HCT116 (cell line): ENCODE results near the gene CARD9. TPM values are rescaled to one million over a fixed set of nuclear protein-coding genes. Genes with fewer than 3 reads are reported as not detected.

Experiments
- ATAC-seq: fragments of 200-7000 bp; cut with Tn5 transposase; 2 replicates; pipeline ENCODE4 v1.9.1; 2020; ENCODE audit warnings: mild to moderate bottlenecking, moderate library complexity
- BruUV-seq: library from RNA; stranded (reverse); fragments of 400-500 nt; replicated peaks from 2 replicates; lab custom pipeline; 2021; lab: Mats Ljungman, UMichigan
- CTCF ChIA-PET: fragments of 300-600 bp; sonication (Branson Sonifier 250); formaldehyde crosslinking; loops from one replicate; lab custom pipeline; 2021; ENCODE audit warnings: antibody characterized with exemption; lab: Charles Lee
- POLR2A ChIA-PET: fragments of 300-600, 350-600 bp; sonication (Branson Sonifier 250); formaldehyde crosslinking; loops from one replicate; lab custom pipeline; 2021; ENCODE audit warnings: antibody characterized with exemption; lab: Charles Lee
- RAD21 ChIA-PET, 2 experiments: fragments of 300-600 bp; sonication (Branson Sonifier 250); formaldehyde crosslinking; loops; one replicate each; lab custom pipeline; 2023; ENCODE audit warnings: low total read pairs in 2 of 2; ENCODE audit not compliant: uncharacterized antibody in 2 of 2, unreplicated experiment in 2 of 2, low non-redundant PET in 1 of 2; lab: Charles Lee
- DNase-seq: peaks from one replicate; pipeline ENCODE4 v3.0.0-alpha.2; 2010; ENCODE audit warnings: low read depth, low spot score
- H2AFZ ChIP-seq: fragments of 200-600 bp; shearing (Covaris generic), sonication (generic); 2 replicates; pipeline ENCODE4 v1.6.1; 2017; ENCODE audit warnings: low read depth, mixed run types, mixed read lengths, antibody characterized with exemption, low read length; ENCODE audit not compliant: poor library complexity, severe bottlenecking
- H3K27ac ChIP-seq: 2 replicates; pipeline ENCODE4 v1.5.1; 2012; ENCODE audit warnings: low read depth, low read length
- H3K27me3 ChIP-seq: fragments of 200-600 bp; sonication (generic); 2 replicates; pipeline ENCODE4 v1.6.1; 2016; ENCODE audit warnings: mixed run types, low read length, mixed read lengths; ENCODE audit not compliant: insufficient read depth
- H3K36me3 ChIP-seq, 2 experiments: fragments of 200-500 bp in 1 of 2; fragments of 200-600 bp in 1 of 2; sonication (Bioruptor generic) in 1 of 2; sonication (generic) in 1 of 2; 2 replicates each; pipeline versions ENCODE4 v1.5.1 to v1.6.1; 2014 to 2016; ENCODE audit warnings: low read length in 2 of 2, inconsistent platforms in 1 of 2, mixed read lengths in 1 of 2, mixed run types in 1 of 2; ENCODE audit not compliant: insufficient read depth in 2 of 2, control insufficient read depth in 1 of 2
- H3K4me1 ChIP-seq, 2 experiments: fragments of 200-600 bp in 1 of 2; sonication (generic) in 1 of 2; 2 replicates each; pipeline versions ENCODE4 v1.5.1 to v1.6.1; 2012 to 2017; ENCODE audit warnings: low read length in 2 of 2, inconsistent platforms in 1 of 2, mild to moderate bottlenecking in 1 of 2, mixed read lengths in 1 of 2, mixed run types in 1 of 2, moderate library complexity in 1 of 2; ENCODE audit not compliant: insufficient read depth in 2 of 2, control insufficient read depth in 1 of 2
- H3K4me2 ChIP-seq: fragments of 200-600 bp; sonication (generic); 2 replicates; pipeline ENCODE4 v1.6.1; 2017; ENCODE audit warnings: mixed run types, low read length, mixed read lengths
- H3K4me3 ChIP-seq, 2 experiments: fragments of 200-600 bp in 1 of 2; sonication (generic) in 1 of 2; replicated peaks in 1 of 2; 2 replicates each; pipeline ENCODE4 v1.5.1; 2011 to 2016; ENCODE audit warnings: low read length in 2 of 2, control low read depth in 1 of 2, low read depth in 1 of 2, mild to moderate bottlenecking in 1 of 2, mixed read lengths in 1 of 2, mixed run types in 1 of 2
- H3K79me2 ChIP-seq: fragments of 200-600 bp; sonication (generic); 2 replicates; pipeline ENCODE4 v1.6.1; 2017; ENCODE audit warnings: mild to moderate bottlenecking, mixed run types, low read length, moderate library complexity, mixed read lengths; ENCODE audit not compliant: insufficient read depth
- H3K9ac ChIP-seq: fragments of 200-600 bp; sonication (generic); 2 replicates; pipeline ENCODE4 v1.6.1; 2016; ENCODE audit warnings: low read length, mixed read lengths
- H3K9me2 ChIP-seq: fragments of 200-600 bp; sonication (generic), shearing (Covaris generic); 2 replicates; pipeline ENCODE4 v1.6.1; 2017; ENCODE audit warnings: mixed run types, mild to moderate bottlenecking, moderate library complexity; ENCODE audit not compliant: insufficient read depth
- H3K9me3 ChIP-seq, 2 experiments: fragments of 200-500 bp in 1 of 2; fragments of 200-600 bp in 1 of 2; sonication (Bioruptor generic) in 1 of 2; sonication (generic) in 1 of 2; 2 replicates each; pipeline ENCODE4 v1.6.1; 2014 to 2017; ENCODE audit warnings: low read length in 2 of 2, mixed read lengths in 2 of 2, inconsistent platforms in 1 of 2, low read depth in 1 of 2, mild to moderate bottlenecking in 1 of 2, mixed run types in 1 of 2, moderate library complexity in 1 of 2; ENCODE audit not compliant: control insufficient read depth in 1 of 2, insufficient read depth in 1 of 2
- H4K20me1 ChIP-seq: fragments of 200-600 bp; sonication (generic), shearing (Covaris generic); 2 replicates; pipeline ENCODE4 v1.6.1; 2017; ENCODE audit warnings: mixed run types, mild to moderate bottlenecking, moderate library complexity; ENCODE audit not compliant: insufficient read depth
- CBX3 ChIP-seq: IDR thresholded peaks from 2 replicates; pipeline ENCODE4 v1.6.1; 2012; ENCODE audit warnings: low read depth
- CEBPB ChIP-seq: IDR thresholded peaks from 2 replicates; pipeline ENCODE4 v1.6.1; 2012; ENCODE audit warnings: low read depth
- EGR1 ChIP-seq: IDR thresholded peaks from 2 replicates; pipeline ENCODE4 v1.6.1; 2012; ENCODE audit warnings: low read depth
- ELF1 ChIP-seq: IDR thresholded peaks from 2 replicates; pipeline ENCODE4 v1.6.1; 2012; ENCODE audit warnings: low read depth, borderline replicate concordance
- EZH2phosphoT487 ChIP-seq: fragments of 200-600 bp; IDR thresholded peaks from 2 replicates; pipeline ENCODE4 v1.6.1; 2018; ENCODE audit warnings: antibody characterized with exemption, borderline replicate concordance
- FOSL1 ChIP-seq: IDR thresholded peaks from 2 replicates; pipeline ENCODE4 v1.6.1; 2012; ENCODE audit warnings: low read depth
- JUND ChIP-seq: IDR thresholded peaks from 2 replicates; pipeline ENCODE4 v1.6.1; 2012
- POLR2A ChIP-seq: IDR thresholded peaks from 2 replicates; pipeline ENCODE4 v1.7.0; 2011; ENCODE audit warnings: borderline replicate concordance; ENCODE audit not compliant: insufficient read depth, insufficient read length; ENCODE audit errors: extremely low read depth
- POLR2AphosphoS5 ChIP-seq: IDR thresholded peaks from 2 replicates; pipeline ENCODE4 v1.6.1; 2011; ENCODE audit warnings: mild to moderate bottlenecking, low read depth, low read length, moderate library complexity
- RAD21 ChIP-seq: IDR thresholded peaks from 2 replicates; pipeline ENCODE4 v1.6.1; 2012; ENCODE audit warnings: low read depth, mild to moderate bottlenecking
- SIN3A ChIP-seq: IDR thresholded peaks from 2 replicates; pipeline ENCODE4 v1.6.1; 2012; ENCODE audit warnings: low read depth
- SP1 ChIP-seq: IDR thresholded peaks from 2 replicates; pipeline ENCODE4 v1.6.1; 2012; ENCODE audit warnings: low read depth
- SRF ChIP-seq: IDR thresholded peaks from 2 replicates; pipeline ENCODE4 v1.6.1; 2012; ENCODE audit warnings: low read depth
- TCF7L2 ChIP-seq: IDR thresholded peaks from 2 replicates; pipeline ENCODE4 v1.7.0; 2011; ENCODE audit warnings: borderline replicate concordance, inconsistent platforms; ENCODE audit not compliant: insufficient read depth, insufficient read length; ENCODE audit errors: extremely low read depth
- YY1 ChIP-seq: IDR thresholded peaks from 2 replicates; pipeline ENCODE4 v1.6.1; 2011; ENCODE audit warnings: low read length, low read depth, moderate library complexity, mild to moderate bottlenecking; ENCODE audit not compliant: insufficient replicate concordance; ENCODE audit errors: extremely low read depth
- ZFX ChIP-seq: fragments of 450-650 bp; IDR thresholded peaks from 2 replicates; pipeline ENCODE4 v1.6.1; 2017
- intact Hi-C: fragments of 100-400 bp; cut with micrococcal nuclease; formaldehyde crosslinking; loops from 2 replicates; pipeline ENCODE4 v1.10.0; 2022
- total RNA-seq: library from RNA; stranded (reverse); gene quantifications from one replicate; pipeline ENCODE4 v1.2.1, GENCODE V29; 2021; ENCODE audit not compliant: unreplicated experiment
- TF ChIP-seq, protein P1 (sequence below): IDR thresholded peaks from 2 replicates; pipeline ENCODE4 v1.6.1; 2012
- TF ChIP-seq, protein P2 (sequence below): IDR thresholded peaks from 2 replicates; pipeline ENCODE4 v1.6.1; 2011; ENCODE audit warnings: mild to moderate bottlenecking, low read length, moderate library complexity; ENCODE audit not compliant: insufficient replicate concordance; ENCODE audit errors: extremely low read depth
- TF ChIP-seq, protein P3 (sequence below), 3 experiments: fragments of 200-600 bp in 1 of 3; sonication (generic) in 1 of 3; IDR thresholded peaks in 2 of 3; conservative IDR thresholded peaks in 1 of 3; 2 replicates each; pipeline ENCODE4 v1.5.1; 2012 to 2017; ENCODE audit warnings: low read depth in 2 of 3, low read length in 2 of 3, antibody characterized with exemption in 1 of 3, borderline replicate concordance in 1 of 3, control low read depth in 1 of 3, mild to moderate bottlenecking in 1 of 3, mixed read lengths in 1 of 3, mixed run types in 1 of 3, moderate library complexity in 1 of 3; ENCODE audit not compliant: insufficient read depth in 1 of 3
- TF ChIP-seq, protein P4 (sequence below): IDR thresholded peaks from 2 replicates; pipeline ENCODE4 v1.6.1; 2012; ENCODE audit warnings: low read depth

CARD9 gene
- total RNA-seq, 1 experiment from 2014 or later: 1.2 TPM

DNA sequence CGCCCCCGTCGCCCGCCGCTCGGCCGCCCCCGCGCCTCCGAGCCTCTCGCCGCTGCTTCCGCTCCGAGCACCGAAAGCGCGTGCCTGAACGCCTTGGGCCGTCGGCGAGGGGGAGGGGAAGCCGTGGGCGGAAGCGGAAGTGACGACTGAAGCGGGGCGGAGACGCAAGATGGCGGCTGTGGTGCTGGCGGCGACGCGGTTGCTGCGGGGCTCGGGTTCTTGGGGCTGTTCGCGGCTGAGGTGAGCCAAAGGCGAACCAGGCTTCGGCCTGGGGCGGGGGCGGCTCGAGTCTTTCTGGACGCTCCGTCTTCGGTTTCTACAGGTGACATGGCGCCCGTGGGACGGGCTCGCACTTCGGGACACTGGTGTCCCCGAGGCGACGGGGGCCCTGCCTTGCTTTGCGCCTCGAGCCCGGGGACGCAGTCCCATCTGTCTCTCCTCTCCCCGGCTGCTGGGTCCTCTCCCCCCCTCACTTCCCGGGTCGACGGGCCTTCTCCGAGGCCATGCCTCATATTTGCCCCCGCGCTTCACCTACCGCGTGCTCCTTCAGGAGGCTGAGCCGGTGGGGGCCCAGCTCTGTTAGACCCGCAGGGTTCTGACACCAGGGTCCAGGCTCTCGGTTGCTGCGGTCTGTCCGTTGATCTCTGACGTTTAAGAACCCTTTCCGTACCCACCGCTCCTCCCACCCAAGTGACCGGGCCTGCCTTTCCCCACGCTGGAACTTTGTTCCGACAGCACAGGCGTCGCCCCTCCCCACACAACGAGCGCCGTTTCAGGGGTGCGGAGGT, 37.2 kb upstream of the CARD9 start, which contains the start of the genes ENTR1 and PMPCA:
ENTR1 (minus strand) TSS at position 115 of the 788 bp plus-strand sequence. CDS start 217 bp downstream, outside the sequence.
PMPCA (plus strand) TSS at position 159 of the 788 bp plus-strand sequence; CDS start at position 170, 11 bp downstream.
- peak; percentile 76 for ATAC-seq
- ChIA-PET RAD21 (no interaction called here), CTCF (interaction anchor here (0.8 to 1.5 kb wide), 2 partner anchors 10 to 48 kb away, joined by 3 to 6 read pairs; no protein-coding TSS in a partner anchor), POLR2A (no interaction called here)
- intact Hi-C loops: no loop called here
- peak; percentile 67 for DNase-seq
- no peaks in the 10 kb centered on the region for H4K20me1 ChIP-seq
- no peaks in the 10 kb centered on the region for H3K9me3 ChIP-seq
- peak within 1 kb of the TSS; percentile 78 to 99 for H3K4me3 ChIP-seq
- no peaks in the 10 kb centered on the region for H3K9me2 ChIP-seq
- H3K4me2 ChIP-seq: peak within 1 kb of the TSS; percentile 91
- H3K27me3 ChIP-seq: no peaks in the 10 kb centered on the region
- H2AFZ ChIP-seq: no peak within 1 kb of the TSS
- peaks cover 12 to 25% of the 10 kb centered on the region in 2 experiments for H3K4me1 ChIP-seq
- peak within 1 kb of the TSS; percentile 93 for H3K27ac ChIP-seq
- no TSS peak for BruUV-seq
- H3K79me2 ChIP-seq: peaks cover 84% of the 10 kb centered on the region
- H3K36me3 ChIP-seq: peaks cover 36 to 55% of the 10 kb centered on the region in 2 experiments
- peak within 1 kb of the TSS; percentile 97 for H3K9ac ChIP-seq
- no peak; the same call in 1 of the 2 replicates for TF ChIP-seq ELF1
- TF ChIP-seq SIN3A: peak; percentile 97
- TF ChIP-seq EZH2phosphoT487: no peak
- TF ChIP-seq CEBPB: no peak
- no peak for TF ChIP-seq TCF7L2
- TF ChIP-seq SRF: no peak
- peak; percentile 94 for TF ChIP-seq EGR1
- TF ChIP-seq, protein P1, sequence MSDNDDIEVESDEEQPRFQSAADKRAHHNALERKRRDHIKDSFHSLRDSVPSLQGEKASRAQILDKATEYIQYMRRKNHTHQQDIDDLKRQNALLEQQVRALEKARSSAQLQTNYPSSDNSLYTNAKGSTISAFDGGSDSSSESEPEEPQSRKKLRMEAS: peak; percentile 94
- TF ChIP-seq ZFX: peak; percentile 54; the same call in 1 of the 2 replicates
- TF ChIP-seq FOSL1: no peak
- TF ChIP-seq, protein P2, sequence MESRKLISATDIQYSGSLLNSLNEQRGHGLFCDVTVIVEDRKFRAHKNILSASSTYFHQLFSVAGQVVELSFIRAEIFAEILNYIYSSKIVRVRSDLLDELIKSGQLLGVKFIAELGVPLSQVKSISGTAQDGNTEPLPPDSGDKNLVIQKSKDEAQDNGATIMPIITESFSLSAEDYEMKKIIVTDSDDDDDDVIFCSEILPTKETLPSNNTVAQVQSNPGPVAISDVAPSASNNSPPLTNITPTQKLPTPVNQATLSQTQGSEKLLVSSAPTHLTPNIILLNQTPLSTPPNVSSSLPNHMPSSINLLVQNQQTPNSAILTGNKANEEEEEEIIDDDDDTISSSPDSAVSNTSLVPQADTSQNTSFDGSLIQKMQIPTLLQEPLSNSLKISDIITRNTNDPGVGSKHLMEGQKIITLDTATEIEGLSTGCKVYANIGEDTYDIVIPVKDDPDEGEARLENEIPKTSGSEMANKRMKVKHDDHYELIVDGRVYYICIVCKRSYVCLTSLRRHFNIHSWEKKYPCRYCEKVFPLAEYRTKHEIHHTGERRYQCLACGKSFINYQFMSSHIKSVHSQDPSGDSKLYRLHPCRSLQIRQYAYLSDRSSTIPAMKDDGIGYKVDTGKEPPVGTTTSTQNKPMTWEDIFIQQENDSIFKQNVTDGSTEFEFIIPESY: no peak
- TF ChIP-seq CBX3: no peak
- TF ChIP-seq SP1: peak; percentile 54; the same call in 1 of the 2 replicates
- TF ChIP-seq, protein P3, sequence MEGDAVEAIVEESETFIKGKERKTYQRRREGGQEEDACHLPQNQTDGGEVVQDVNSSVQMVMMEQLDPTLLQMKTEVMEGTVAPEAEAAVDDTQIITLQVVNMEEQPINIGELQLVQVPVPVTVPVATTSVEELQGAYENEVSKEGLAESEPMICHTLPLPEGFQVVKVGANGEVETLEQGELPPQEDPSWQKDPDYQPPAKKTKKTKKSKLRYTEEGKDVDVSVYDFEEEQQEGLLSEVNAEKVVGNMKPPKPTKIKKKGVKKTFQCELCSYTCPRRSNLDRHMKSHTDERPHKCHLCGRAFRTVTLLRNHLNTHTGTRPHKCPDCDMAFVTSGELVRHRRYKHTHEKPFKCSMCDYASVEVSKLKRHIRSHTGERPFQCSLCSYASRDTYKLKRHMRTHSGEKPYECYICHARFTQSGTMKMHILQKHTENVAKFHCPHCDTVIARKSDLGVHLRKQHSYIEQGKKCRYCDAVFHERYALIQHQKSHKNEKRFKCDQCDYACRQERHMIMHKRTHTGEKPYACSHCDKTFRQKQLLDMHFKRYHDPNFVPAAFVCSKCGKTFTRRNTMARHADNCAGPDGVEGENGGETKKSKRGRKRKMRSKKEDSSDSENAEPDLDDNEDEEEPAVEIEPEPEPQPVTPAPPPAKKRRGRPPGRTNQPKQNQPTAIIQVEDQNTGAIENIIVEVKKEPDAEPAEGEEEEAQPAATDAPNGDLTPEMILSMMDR (IDR thresholded peaks at IDR 0.05 in 2 of 3, conservative IDR thresholded peaks at IDR 0.05 in 1 of 3; ENCODE audit: borderline replicate concordance in 1 of 3, insufficient read depth in 1 of 3, low read depth in 2 of 3, low read length in 2 of 3): no peak
- TF ChIP-seq POLR2AphosphoS5: peak; percentile 97
- TF ChIP-seq, protein P4, sequence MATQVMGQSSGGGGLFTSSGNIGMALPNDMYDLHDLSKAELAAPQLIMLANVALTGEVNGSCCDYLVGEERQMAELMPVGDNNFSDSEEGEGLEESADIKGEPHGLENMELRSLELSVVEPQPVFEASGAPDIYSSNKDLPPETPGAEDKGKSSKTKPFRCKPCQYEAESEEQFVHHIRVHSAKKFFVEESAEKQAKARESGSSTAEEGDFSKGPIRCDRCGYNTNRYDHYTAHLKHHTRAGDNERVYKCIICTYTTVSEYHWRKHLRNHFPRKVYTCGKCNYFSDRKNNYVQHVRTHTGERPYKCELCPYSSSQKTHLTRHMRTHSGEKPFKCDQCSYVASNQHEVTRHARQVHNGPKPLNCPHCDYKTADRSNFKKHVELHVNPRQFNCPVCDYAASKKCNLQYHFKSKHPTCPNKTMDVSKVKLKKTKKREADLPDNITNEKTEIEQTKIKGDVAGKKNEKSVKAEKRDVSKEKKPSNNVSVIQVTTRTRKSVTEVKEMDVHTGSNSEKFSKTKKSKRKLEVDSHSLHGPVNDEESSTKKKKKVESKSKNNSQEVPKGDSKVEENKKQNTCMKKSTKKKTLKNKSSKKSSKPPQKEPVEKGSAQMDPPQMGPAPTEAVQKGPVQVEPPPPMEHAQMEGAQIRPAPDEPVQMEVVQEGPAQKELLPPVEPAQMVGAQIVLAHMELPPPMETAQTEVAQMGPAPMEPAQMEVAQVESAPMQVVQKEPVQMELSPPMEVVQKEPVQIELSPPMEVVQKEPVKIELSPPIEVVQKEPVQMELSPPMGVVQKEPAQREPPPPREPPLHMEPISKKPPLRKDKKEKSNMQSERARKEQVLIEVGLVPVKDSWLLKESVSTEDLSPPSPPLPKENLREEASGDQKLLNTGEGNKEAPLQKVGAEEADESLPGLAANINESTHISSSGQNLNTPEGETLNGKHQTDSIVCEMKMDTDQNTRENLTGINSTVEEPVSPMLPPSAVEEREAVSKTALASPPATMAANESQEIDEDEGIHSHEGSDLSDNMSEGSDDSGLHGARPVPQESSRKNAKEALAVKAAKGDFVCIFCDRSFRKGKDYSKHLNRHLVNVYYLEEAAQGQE: no peak
- TF ChIP-seq RAD21: no peak
- peak; percentile 69 for TF ChIP-seq POLR2A
- no peak for TF ChIP-seq JUND
- TF ChIP-seq YY1: peak; percentile 97
